K562 (cell line): Measurements from ENCODE around the gene POMGNT1. TPM values are rescaled to one million over a fixed set of nuclear protein-coding genes. Genes with fewer than 3 reads are reported as not detected.

ENCODE experiments used
- CC2D1A ChIP-seq: fragments of 450-650 bp; IDR thresholded peaks from 2 replicates; pipeline ENCODE4 v1.6.1; 2017; ENCODE audit warnings: mild to moderate bottlenecking
- HDAC2 ChIP-seq: fragments of 450-650 bp; IDR thresholded peaks from 2 replicates; pipeline ENCODE4 v1.6.1; 2016; ENCODE audit warnings: mild to moderate bottlenecking
- L3MBTL2 ChIP-seq: fragments of 450-650 bp; IDR thresholded peaks from 2 replicates; pipeline ENCODE4 v1.6.1; 2016; ENCODE audit warnings: mild to moderate bottlenecking, moderate library complexity
- MAZ ChIP-seq, 2 experiments: fragments of 450-650 bp in 1 of 2; sonication (generic) in 1 of 2; formaldehyde crosslinking; IDR thresholded peaks in 1 of 2; conservative IDR thresholded peaks in 1 of 2; 2 replicates each; pipeline versions ENCODE4 v1.4.0 to v1.5.0; 2020; ENCODE audit warnings: mild to moderate bottlenecking in 1 of 2, missing genetic modification reagents in 1 of 2
- NUFIP1 ChIP-seq: fragments of 450-650 bp; IDR thresholded peaks from 2 replicates; pipeline ENCODE4 v1.6.1; 2018; ENCODE audit not compliant: partially characterized antibody
- POLR2AphosphoS5 ChIP-seq: IDR thresholded peaks from 2 replicates; pipeline ENCODE4 v1.6.1; 2011; ENCODE audit warnings: mild to moderate bottlenecking, low read depth, low read length, moderate library complexity; ENCODE audit not compliant: control insufficient read depth, insufficient read depth
- RBM25 ChIP-seq: fragments of 200-400 bp; formaldehyde crosslinking; IDR thresholded peaks from 2 replicates; pipeline ENCODE4 v1.6.1; 2018; ENCODE audit warnings: low read length, low read depth, moderate library complexity; ENCODE audit not compliant: severe bottlenecking
- TEAD4 ChIP-seq, 2 experiments: sonication (generic) in 1 of 2; formaldehyde crosslinking in 1 of 2; IDR thresholded peaks; 2 replicates each; pipeline versions ENCODE4 v1.6.1 to v1.8.0; 2012 to 2022; ENCODE audit warnings: borderline replicate concordance in 1 of 2, inconsistent platforms in 1 of 2, low read length in 1 of 2, mild to moderate bottlenecking in 1 of 2, missing genetic modification reagents in 1 of 2
- YY1 ChIP-seq, 3 experiments: IDR thresholded peaks; 2 replicates each; pipeline ENCODE4 v1.6.1; 2011; ENCODE audit warnings: low read length in 2 of 3, mild to moderate bottlenecking in 2 of 3, moderate library complexity in 2 of 3, borderline replicate concordance in 1 of 3, control low read depth in 1 of 3, low read depth in 1 of 3; ENCODE audit not compliant: insufficient read depth in 3 of 3, insufficient replicate concordance in 2 of 3, control insufficient read depth in 1 of 3, insufficient read length in 1 of 3; ENCODE audit errors: extremely low read depth in 1 of 3
- ZNF785 ChIP-seq: fragments of 250-450 bp; sonication (Bioruptor Pico); IDR thresholded peaks from 2 replicates; pipeline ENCODE4 v1.4.0; 2020; ENCODE audit warnings: mild to moderate bottlenecking
- polyA plus RNA-seq, 8 experiments: library from polyadenylated mRNA; depleted of rRNA in 4 of 8; stranded (reverse) in 5 of 8; unstranded in 3 of 8; fragments of >200 nt; fragmentation: Nextera tagmentation in 2 of 8; fragmentation: Illumina TruSeq in 1 of 8; extraction: Ambion mirVana in 2 of 8; extraction: Trizol in 1 of 8; gene quantifications; 2 replicates each; pipeline versions ENCODE4 v1.2.1 to v1.2.3, GENCODE V29; 2011 to 2014; ENCODE audit warnings: inconsistent platforms in 1 of 8, missing spikeins in 1 of 8
- total RNA-seq, 7 experiments: library from RNA; depleted of rRNA in 6 of 7; stranded (reverse); fragments of >200 nt in 6 of 7; fragmentation: Illumina TruSeq in 2 of 7; extraction: Trizol in 2 of 7; gene quantifications; 2 replicates each; pipeline versions ENCODE4 v1.2.1 to v1.2.3, GENCODE V29; 2011 to 2021; ENCODE audit warnings: low replicate concordance in 1 of 7
- TF ChIP-seq, protein P1 (sequence below): fragments of 450-650 bp; formaldehyde crosslinking; IDR thresholded peaks from 2 replicates; pipeline ENCODE4 v1.4.0; 2020; ENCODE audit warnings: mild to moderate bottlenecking, moderate library complexity
- TF ChIP-seq, protein P2 (sequence below): fragments of 250-450 bp; sonication (Bioruptor Pico); IDR thresholded peaks from 2 replicates; pipeline ENCODE4 v1.5.0; 2020; ENCODE audit warnings: mild to moderate bottlenecking
- TF ChIP-seq, protein P3 (sequence below): IDR thresholded peaks from 3 replicates; pipeline ENCODE4 v1.6.1; 2011; ENCODE audit warnings: borderline replicate concordance, mild to moderate bottlenecking; ENCODE audit not compliant: insufficient read length, insufficient read depth
- TF ChIP-seq, protein P4 (sequence below), 2 experiments: fragments of 450-650 bp; IDR thresholded peaks; 2 replicates each; pipeline ENCODE4 v1.6.1; 2018; ENCODE audit warnings: mild to moderate bottlenecking in 2 of 2, low read depth in 1 of 2; ENCODE audit not compliant: partially characterized antibody in 2 of 2
- TF ChIP-seq, protein P5 (sequence below): sonication (generic); formaldehyde crosslinking; IDR thresholded peaks from 2 replicates; pipeline ENCODE4 v1.8.0; 2022; ENCODE audit warnings: missing genetic modification reagents, mild to moderate bottlenecking, moderate library complexity, borderline replicate concordance

POMGNT1 gene
- total and polyA plus RNA-seq, 9 of the 15 experiments (the other 6 are each of a cell fraction or from before 2014, with no cell fraction given): 14.1 to 58.9 (median 37.8) TPM

DNA sequence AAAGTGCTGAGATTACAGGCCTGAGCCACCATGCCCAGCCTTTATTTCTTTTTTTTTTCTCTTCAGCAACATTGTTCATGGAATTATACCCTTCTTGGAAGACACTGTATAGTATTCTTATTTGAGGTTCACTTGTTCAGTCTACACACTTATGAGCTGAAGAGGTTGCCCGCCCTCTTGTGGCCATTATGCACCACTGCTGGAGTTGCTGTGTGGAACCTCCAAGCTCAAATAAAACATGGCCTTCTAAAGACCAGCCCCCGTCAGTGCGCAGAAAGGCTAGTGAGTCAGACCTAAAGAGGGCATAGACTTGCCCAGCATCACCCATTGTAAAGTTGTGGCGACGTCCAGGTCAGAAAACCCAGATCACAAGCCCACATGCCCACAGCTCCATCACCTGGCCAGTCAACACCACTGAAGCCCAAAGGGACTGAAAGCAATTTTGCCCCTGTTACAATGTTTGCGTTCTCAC lies 25.3 kb upstream of the POMGNT1 start (continued):
- TF ChIP-seq YY1 (IDR thresholded peaks at IDR 0.05; ENCODE audit: borderline replicate concordance in 1 of 3, control insufficient read depth in 1 of 3, extremely low read depth in 1 of 3, insufficient read depth in 3 of 3, insufficient read length in 1 of 3, insufficient replicate concordance in 2 of 3, low read depth in 1 of 3, low read length in 2 of 3) (peak in 2 of 3 experiments; percentile 56 to 67), L3MBTL2 (peak; percentile 47), ZNF785 (no peak), RBM25 (peak; percentile 53), CC2D1A (peak; percentile 62; the same call in 1 of the 2 replicates), NUFIP1 (no peak), TEAD4 (IDR thresholded peaks at IDR 0.05; ENCODE audit: low read length) (peak; percentile 21; the same call in 1 of the 2 replicates), TEAD4 (CRISPR knock-in tag; IDR thresholded peaks at IDR 0.05; ENCODE audit: borderline replicate concordance) (no peak), HDAC2 (peak; percentile 22; the same call in 1 of the 2 replicates), POLR2AphosphoS5 (no peak), MAZ (CRISPR knock-in tag; conservative IDR thresholded peaks at IDR 0.05 in 1 of 2, IDR thresholded peaks at IDR 0.05 in 1 of 2) (peak in 1 of 2 experiments; percentile 52; a peak in 1 of 4 replicates)
- TF ChIP-seq, protein P1, sequence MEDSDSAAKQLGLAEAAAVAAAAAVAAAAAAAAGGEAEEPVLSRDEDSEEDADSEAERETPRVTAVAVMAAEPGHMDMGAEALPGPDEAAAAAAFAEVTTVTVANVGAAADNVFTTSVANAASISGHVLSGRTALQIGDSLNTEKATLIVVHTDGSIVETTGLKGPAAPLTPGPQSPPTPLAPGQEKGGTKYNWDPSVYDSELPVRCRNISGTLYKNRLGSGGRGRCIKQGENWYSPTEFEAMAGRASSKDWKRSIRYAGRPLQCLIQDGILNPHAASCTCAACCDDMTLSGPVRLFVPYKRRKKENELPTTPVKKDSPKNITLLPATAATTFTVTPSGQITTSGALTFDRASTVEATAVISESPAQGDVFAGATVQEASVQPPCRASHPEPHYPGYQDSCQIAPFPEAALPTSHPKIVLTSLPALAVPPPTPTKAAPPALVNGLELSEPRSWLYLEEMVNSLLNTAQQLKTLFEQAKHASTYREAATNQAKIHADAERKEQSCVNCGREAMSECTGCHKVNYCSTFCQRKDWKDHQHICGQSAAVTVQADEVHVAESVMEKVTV (CRISPR knock-in tag): peak; percentile 46; the same call in 1 of the 2 replicates
- TF ChIP-seq, protein P2, sequence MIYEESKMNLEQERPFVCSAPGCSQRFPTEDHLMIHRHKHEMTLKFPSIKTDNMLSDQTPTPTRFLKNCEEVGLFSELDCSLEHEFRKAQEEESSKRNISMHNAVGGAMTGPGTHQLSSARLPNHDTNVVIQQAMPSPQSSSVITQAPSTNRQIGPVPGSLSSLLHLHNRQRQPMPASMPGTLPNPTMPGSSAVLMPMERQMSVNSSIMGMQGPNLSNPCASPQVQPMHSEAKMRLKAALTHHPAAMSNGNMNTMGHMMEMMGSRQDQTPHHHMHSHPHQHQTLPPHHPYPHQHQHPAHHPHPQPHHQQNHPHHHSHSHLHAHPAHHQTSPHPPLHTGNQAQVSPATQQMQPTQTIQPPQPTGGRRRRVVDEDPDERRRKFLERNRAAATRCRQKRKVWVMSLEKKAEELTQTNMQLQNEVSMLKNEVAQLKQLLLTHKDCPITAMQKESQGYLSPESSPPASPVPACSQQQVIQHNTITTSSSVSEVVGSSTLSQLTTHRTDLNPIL (CRISPR knock-in tag): no peak
- TF ChIP-seq, protein P3, sequence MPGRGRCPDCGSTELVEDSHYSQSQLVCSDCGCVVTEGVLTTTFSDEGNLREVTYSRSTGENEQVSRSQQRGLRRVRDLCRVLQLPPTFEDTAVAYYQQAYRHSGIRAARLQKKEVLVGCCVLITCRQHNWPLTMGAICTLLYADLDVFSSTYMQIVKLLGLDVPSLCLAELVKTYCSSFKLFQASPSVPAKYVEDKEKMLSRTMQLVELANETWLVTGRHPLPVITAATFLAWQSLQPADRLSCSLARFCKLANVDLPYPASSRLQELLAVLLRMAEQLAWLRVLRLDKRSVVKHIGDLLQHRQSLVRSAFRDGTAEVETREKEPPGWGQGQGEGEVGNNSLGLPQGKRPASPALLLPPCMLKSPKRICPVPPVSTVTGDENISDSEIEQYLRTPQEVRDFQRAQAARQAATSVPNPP: no peak
- TF ChIP-seq, protein P4, sequence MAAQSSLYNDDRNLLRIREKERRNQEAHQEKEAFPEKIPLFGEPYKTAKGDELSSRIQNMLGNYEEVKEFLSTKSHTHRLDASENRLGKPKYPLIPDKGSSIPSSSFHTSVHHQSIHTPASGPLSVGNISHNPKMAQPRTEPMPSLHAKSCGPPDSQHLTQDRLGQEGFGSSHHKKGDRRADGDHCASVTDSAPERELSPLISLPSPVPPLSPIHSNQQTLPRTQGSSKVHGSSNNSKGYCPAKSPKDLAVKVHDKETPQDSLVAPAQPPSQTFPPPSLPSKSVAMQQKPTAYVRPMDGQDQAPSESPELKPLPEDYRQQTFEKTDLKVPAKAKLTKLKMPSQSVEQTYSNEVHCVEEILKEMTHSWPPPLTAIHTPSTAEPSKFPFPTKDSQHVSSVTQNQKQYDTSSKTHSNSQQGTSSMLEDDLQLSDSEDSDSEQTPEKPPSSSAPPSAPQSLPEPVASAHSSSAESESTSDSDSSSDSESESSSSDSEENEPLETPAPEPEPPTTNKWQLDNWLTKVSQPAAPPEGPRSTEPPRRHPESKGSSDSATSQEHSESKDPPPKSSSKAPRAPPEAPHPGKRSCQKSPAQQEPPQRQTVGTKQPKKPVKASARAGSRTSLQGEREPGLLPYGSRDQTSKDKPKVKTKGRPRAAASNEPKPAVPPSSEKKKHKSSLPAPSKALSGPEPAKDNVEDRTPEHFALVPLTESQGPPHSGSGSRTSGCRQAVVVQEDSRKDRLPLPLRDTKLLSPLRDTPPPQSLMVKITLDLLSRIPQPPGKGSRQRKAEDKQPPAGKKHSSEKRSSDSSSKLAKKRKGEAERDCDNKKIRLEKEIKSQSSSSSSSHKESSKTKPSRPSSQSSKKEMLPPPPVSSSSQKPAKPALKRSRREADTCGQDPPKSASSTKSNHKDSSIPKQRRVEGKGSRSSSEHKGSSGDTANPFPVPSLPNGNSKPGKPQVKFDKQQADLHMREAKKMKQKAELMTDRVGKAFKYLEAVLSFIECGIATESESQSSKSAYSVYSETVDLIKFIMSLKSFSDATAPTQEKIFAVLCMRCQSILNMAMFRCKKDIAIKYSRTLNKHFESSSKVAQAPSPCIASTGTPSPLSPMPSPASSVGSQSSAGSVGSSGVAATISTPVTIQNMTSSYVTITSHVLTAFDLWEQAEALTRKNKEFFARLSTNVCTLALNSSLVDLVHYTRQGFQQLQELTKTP (IDR thresholded peaks at IDR 0.05; ENCODE audit: low read depth in 1 of 2, partially characterized antibody in 2 of 2): peak in 1 of 2 experiments; percentile 29
- TF ChIP-seq, protein P5, sequence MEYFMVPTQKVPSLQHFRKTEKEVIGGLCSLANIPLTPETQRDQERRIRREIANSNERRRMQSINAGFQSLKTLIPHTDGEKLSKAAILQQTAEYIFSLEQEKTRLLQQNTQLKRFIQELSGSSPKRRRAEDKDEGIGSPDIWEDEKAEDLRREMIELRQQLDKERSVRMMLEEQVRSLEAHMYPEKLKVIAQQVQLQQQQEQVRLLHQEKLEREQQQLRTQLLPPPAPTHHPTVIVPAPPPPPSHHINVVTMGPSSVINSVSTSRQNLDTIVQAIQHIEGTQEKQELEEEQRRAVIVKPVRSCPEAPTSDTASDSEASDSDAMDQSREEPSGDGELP (CRISPR knock-in tag): peak; percentile 48; the same call in 1 of the 2 replicates
